WTC11 (cell line): ENCODE measurements around the gene R3HCC1L. TPM values are rescaled to one million over a fixed set of nuclear protein-coding genes. Genes with fewer than 3 reads are reported as not detected.

Experiments used
- ATAC-seq: fragments of 200-7000 bp; cut with Tn5 transposase; 2 replicates; pipeline ENCODE4 v1.10.0; 2021; ENCODE audit warnings: mild to moderate bottlenecking, moderate library complexity
- CTCF ChIA-PET: fragments of 300-600 bp; sonication (Branson Sonifier 250); formaldehyde crosslinking; loops from one replicate; lab custom pipeline; 2021; ENCODE audit warnings: antibody characterized with exemption; lab: Charles Lee
- POLR2A ChIA-PET: fragments of 350-600 bp; sonication (Branson Sonifier 250); formaldehyde crosslinking; loops from one replicate; lab custom pipeline; 2021; ENCODE audit warnings: antibody characterized with exemption; lab: Charles Lee
- DNase-seq: peaks from one replicate; pipeline ENCODE4 v3.0.0; 2021; ENCODE audit warnings: low spot score
- H3K27ac Mint-ChIP-seq: 2 replicates; pipeline ENCODE4 v1.8.0; 2021; ENCODE audit warnings: mixed read lengths
- H3K27me3 Mint-ChIP-seq: 2 replicates; pipeline ENCODE4 v1.8.0; 2021; ENCODE audit warnings: low read depth, mild to moderate bottlenecking, moderate library complexity, mixed read lengths
- H3K36me3 Mint-ChIP-seq: 2 replicates; pipeline ENCODE4 v1.8.0; 2021; ENCODE audit warnings: mixed read lengths
- H3K4me1 Mint-ChIP-seq: 2 replicates; pipeline ENCODE4 v1.8.0; 2022; ENCODE audit warnings: mixed read lengths
- H3K4me3 Mint-ChIP-seq: 2 replicates; pipeline ENCODE4 v1.8.0; 2021; ENCODE audit warnings: mild to moderate bottlenecking, moderate library complexity, mixed read lengths
- H3K9me3 Mint-ChIP-seq: 2 replicates; pipeline ENCODE4 v1.8.0; 2021; ENCODE audit warnings: mixed read lengths
- ELF4 ChIP-seq: sonication (generic); formaldehyde crosslinking; IDR thresholded peaks from 2 replicates; pipeline ENCODE4 v1.8.1; 2022; ENCODE audit warnings: low read depth, mild to moderate bottlenecking, moderate library complexity, missing genetic modification reagents
- FOXJ3 ChIP-seq: sonication (generic); formaldehyde crosslinking; IDR thresholded peaks from 2 replicates; pipeline ENCODE4 v1.9.0; 2021; ENCODE audit warnings: missing genetic modification reagents, mild to moderate bottlenecking, borderline replicate concordance
- GABPB1 ChIP-seq: sonication (generic); formaldehyde crosslinking; IDR thresholded peaks from 2 replicates; pipeline ENCODE4 v1.8.1; 2023; ENCODE audit warnings: mild to moderate bottlenecking, missing genetic modification reagents
- KAT7 ChIP-seq: sonication (generic); formaldehyde crosslinking; IDR thresholded peaks from 2 replicates; pipeline ENCODE4 v1.8.1; 2023; ENCODE audit warnings: missing genetic modification reagents, mild to moderate bottlenecking, borderline replicate concordance
- MYBL2 ChIP-seq: sonication (generic); formaldehyde crosslinking; IDR thresholded peaks from 2 replicates; pipeline ENCODE4 v1.8.1; 2023; ENCODE audit warnings: mild to moderate bottlenecking, moderate library complexity, missing genetic modification reagents
- NFATC4 ChIP-seq: fragments of 250-450 bp; sonication (Bioruptor Pico); IDR thresholded peaks from 2 replicates; pipeline ENCODE4 v1.9.0; 2021; ENCODE audit warnings: mild to moderate bottlenecking
- NFE2L1 ChIP-seq: sonication (generic); formaldehyde crosslinking; IDR thresholded peaks from 2 replicates; pipeline ENCODE4 v1.8.1; 2023; ENCODE audit warnings: missing genetic modification reagents
- NFYB ChIP-seq: sonication (generic); formaldehyde crosslinking; conservative IDR thresholded peaks from 2 replicates; pipeline ENCODE4 v1.8.0; 2022; ENCODE audit warnings: low read depth, missing genetic modification reagents
- NR2C2 ChIP-seq: sonication (generic); formaldehyde crosslinking; IDR thresholded peaks from 2 replicates; pipeline ENCODE4 v1.8.0; 2022; ENCODE audit warnings: mild to moderate bottlenecking, missing genetic modification reagents
- NR3C1 ChIP-seq: sonication (generic); formaldehyde crosslinking; conservative IDR thresholded peaks from 2 replicates; pipeline ENCODE4 v1.8.1; 2023; ENCODE audit warnings: low read depth, mild to moderate bottlenecking, missing genetic modification reagents
- OVOL2 ChIP-seq: fragments of 250-450 bp; sonication (Bioruptor Pico); IDR thresholded peaks from 2 replicates; pipeline ENCODE4 v1.9.0; 2021; ENCODE audit warnings: mild to moderate bottlenecking, borderline replicate concordance
- RORB ChIP-seq: fragments of 250-450 bp; sonication (Bioruptor Pico); IDR thresholded peaks from 2 replicates; pipeline ENCODE4 v1.9.0; 2021; ENCODE audit warnings: mild to moderate bottlenecking
- SP1 ChIP-seq: sonication (generic); formaldehyde crosslinking; conservative IDR thresholded peaks from 2 replicates; pipeline ENCODE4 v1.8.1; 2022; ENCODE audit warnings: missing genetic modification reagents
- TEAD4 ChIP-seq: sonication (generic); formaldehyde crosslinking; IDR thresholded peaks from 2 replicates; pipeline ENCODE4 v1.8.0; 2022; ENCODE audit warnings: mild to moderate bottlenecking, missing genetic modification reagents
- ZNF396 ChIP-seq: fragments of 250-450 bp; sonication (Bioruptor Pico); IDR thresholded peaks from 2 replicates; pipeline ENCODE4 v1.8.0; 2021; ENCODE audit warnings: mild to moderate bottlenecking, moderate library complexity, borderline replicate concordance
- ZNF416 ChIP-seq: fragments of 250-450 bp; sonication (Bioruptor Pico); IDR thresholded peaks from 2 replicates; pipeline ENCODE4 v1.9.0; 2021; ENCODE audit warnings: mild to moderate bottlenecking, inconsistent platforms
- ZNF671 ChIP-seq: fragments of 250-450 bp; sonication (Bioruptor Pico); IDR thresholded peaks from 2 replicates; pipeline ENCODE4 v1.8.0; 2021; ENCODE audit warnings: mild to moderate bottlenecking
- total RNA-seq: library from RNA; stranded (reverse); gene quantifications from 3 replicates; pipeline ENCODE4 v1.2.3, GENCODE V29; 2021
- TF ChIP-seq, protein P1 (sequence below): fragments of 250-450 bp; sonication (Bioruptor Pico); IDR thresholded peaks from 2 replicates; pipeline ENCODE4 v1.8.0; 2021; ENCODE audit warnings: mild to moderate bottlenecking
- TF ChIP-seq, protein P2 (sequence below): sonication (generic); formaldehyde crosslinking; IDR thresholded peaks from 2 replicates; pipeline ENCODE4 v1.8.0; 2022; ENCODE audit warnings: mild to moderate bottlenecking, missing genetic modification reagents
- TF ChIP-seq, protein P3 (sequence below): sonication (generic); formaldehyde crosslinking; IDR thresholded peaks from 2 replicates; pipeline ENCODE4 v1.8.0; 2022; ENCODE audit warnings: mild to moderate bottlenecking, missing genetic modification reagents
- TF ChIP-seq, protein P4 (sequence below): sonication (generic); formaldehyde crosslinking; conservative IDR thresholded peaks from 2 replicates; pipeline ENCODE4 v1.8.1; 2023; ENCODE audit warnings: mild to moderate bottlenecking, low read depth, missing genetic modification reagents, moderate library complexity
- TF ChIP-seq, protein P5 (sequence below): sonication (generic); formaldehyde crosslinking; IDR thresholded peaks from 2 replicates; pipeline ENCODE4 v1.8.1; 2023; ENCODE audit warnings: mild to moderate bottlenecking, missing genetic modification reagents

The R3HCC1L gene
- total RNA-seq, 1 experiment from 2014 or later = 14.7 TPM

DNA sequence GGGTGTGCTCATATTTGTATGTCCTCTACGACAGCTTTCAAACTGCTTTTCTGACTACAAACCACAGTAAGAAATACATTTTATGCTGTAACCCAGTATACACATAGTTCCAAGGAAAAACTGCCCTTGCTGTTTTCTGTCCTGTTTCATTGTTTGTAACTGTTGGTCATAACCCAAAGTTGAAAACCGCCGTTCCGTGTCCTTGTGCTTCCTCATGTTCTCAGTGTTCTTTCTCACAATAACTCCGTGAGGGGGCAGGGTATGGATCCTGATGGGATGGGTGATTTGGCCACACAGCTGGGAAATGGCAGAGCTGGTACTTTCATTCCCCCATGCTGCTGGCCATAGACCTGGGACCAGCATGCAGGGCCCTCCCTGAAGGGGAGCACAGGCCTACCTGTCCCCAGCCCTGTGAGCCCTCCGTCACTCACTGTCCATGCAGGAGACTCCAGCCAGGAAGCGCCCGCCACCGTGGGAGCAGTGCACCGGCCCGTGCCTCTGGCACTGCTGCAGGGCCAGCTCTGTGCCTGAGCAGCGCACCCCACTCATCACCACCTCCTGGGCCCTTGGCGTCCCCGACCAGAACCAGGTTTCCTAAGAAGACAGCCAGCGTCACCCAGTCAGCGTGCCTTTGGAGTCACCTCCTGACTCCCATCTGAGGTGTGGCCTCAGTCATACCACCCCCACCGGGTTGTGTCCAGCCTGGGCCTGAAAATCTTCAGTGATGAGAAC lies 120.9 kb downstream of the R3HCC1L start:
- ATAC-seq = no peak
- Mint-ChIP-seq H3K4me1 (peaks cover 8% of the 10 kb centered on the region), H3K9me3 (no peaks in the 10 kb centered on the region), H3K27ac (no peak overlapping the region), H3K27me3 (no peaks in the 10 kb centered on the region), H3K4me3 (no peak overlapping the region), H3K36me3 (no peaks in the 10 kb centered on the region)
- no peak for DNase-seq
- ChIA-PET POLR2A (no interaction called here), CTCF (interaction anchor here (1.8 to 2.0 kb wide), 2 partner anchors 54 to 55 kb away, joined by 7 to 11 read pairs; no protein-coding TSS in a partner anchor)
- TF ChIP-seq, protein P1, sequence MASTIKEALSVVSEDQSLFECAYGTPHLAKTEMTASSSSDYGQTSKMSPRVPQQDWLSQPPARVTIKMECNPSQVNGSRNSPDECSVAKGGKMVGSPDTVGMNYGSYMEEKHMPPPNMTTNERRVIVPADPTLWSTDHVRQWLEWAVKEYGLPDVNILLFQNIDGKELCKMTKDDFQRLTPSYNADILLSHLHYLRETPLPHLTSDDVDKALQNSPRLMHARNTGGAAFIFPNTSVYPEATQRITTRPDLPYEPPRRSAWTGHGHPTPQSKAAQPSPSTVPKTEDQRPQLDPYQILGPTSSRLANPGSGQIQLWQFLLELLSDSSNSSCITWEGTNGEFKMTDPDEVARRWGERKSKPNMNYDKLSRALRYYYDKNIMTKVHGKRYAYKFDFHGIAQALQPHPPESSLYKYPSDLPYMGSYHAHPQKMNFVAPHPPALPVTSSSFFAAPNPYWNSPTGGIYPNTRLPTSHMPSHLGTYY = no peak
- no peak for TF ChIP-seq GABPB1
- TF ChIP-seq, protein P2, sequence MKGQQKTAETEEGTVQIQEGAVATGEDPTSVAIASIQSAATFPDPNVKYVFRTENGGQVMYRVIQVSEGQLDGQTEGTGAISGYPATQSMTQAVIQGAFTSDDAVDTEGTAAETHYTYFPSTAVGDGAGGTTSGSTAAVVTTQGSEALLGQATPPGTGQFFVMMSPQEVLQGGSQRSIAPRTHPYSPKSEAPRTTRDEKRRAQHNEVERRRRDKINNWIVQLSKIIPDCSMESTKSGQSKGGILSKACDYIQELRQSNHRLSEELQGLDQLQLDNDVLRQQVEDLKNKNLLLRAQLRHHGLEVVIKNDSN = no peak
- TF ChIP-seq SP1 = no peak
- TF ChIP-seq RORB = no peak
- no peak for TF ChIP-seq NFYB (CRISPR knock-in tag)
- no peak for TF ChIP-seq ZNF396 (CRISPR knock-in tag)
- TF ChIP-seq NR3C1 (CRISPR knock-in tag) = no peak
- no peak for TF ChIP-seq OVOL2 (CRISPR knock-in tag)
- TF ChIP-seq NFATC4 (CRISPR knock-in tag) = no peak
- TF ChIP-seq ZNF671 (CRISPR knock-in tag) = no peak
- no peak for TF ChIP-seq KAT7 (CRISPR knock-in tag)
- TF ChIP-seq MYBL2 (CRISPR knock-in tag) = no peak
- TF ChIP-seq, protein P3, sequence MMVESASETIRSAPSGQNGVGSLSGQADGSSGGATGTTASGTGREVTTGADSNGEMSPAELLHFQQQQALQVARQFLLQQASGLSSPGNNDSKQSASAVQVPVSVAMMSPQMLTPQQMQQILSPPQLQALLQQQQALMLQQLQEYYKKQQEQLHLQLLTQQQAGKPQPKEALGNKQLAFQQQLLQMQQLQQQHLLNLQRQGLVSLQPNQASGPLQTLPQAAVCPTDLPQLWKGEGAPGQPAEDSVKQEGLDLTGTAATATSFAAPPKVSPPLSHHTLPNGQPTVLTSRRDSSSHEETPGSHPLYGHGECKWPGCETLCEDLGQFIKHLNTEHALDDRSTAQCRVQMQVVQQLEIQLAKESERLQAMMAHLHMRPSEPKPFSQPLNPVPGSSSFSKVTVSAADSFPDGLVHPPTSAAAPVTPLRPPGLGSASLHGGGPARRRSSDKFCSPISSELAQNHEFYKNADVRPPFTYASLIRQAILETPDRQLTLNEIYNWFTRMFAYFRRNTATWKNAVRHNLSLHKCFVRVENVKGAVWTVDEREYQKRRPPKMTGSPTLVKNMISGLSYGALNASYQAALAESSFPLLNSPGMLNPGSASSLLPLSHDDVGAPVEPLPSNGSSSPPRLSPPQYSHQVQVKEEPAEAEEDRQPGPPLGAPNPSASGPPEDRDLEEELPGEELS (CRISPR knock-in tag) = no peak
- TF ChIP-seq, protein P4, sequence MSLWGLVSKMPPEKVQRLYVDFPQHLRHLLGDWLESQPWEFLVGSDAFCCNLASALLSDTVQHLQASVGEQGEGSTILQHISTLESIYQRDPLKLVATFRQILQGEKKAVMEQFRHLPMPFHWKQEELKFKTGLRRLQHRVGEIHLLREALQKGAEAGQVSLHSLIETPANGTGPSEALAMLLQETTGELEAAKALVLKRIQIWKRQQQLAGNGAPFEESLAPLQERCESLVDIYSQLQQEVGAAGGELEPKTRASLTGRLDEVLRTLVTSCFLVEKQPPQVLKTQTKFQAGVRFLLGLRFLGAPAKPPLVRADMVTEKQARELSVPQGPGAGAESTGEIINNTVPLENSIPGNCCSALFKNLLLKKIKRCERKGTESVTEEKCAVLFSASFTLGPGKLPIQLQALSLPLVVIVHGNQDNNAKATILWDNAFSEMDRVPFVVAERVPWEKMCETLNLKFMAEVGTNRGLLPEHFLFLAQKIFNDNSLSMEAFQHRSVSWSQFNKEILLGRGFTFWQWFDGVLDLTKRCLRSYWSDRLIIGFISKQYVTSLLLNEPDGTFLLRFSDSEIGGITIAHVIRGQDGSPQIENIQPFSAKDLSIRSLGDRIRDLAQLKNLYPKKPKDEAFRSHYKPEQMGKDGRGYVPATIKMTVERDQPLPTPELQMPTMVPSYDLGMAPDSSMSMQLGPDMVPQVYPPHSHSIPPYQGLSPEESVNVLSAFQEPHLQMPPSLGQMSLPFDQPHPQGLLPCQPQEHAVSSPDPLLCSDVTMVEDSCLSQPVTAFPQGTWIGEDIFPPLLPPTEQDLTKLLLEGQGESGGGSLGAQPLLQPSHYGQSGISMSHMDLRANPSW = no peak

DNA sequence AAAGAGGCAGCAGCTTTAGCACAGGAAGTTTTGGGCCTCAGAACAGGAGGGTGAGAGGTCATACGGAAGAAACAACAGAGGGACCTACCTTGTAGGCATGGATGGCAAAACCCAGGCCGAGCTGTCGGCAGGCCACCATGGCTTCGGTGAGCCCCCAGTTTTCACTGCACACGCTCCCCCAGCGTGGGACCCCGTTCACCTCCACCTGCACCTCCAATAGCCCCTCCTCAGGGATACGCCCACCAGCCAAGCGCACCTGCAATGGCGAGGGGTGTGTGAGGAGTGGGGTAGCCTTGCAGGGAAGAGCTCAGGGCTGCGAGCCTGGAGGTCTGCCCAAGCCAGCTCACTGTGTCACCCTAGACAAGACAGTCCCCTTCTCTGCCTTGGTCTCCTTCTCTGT lies 122.2 kb downstream of the R3HCC1L start:
- H3K9me3 Mint-ChIP-seq = no peaks in the 10 kb centered on the region
- H3K4me1 Mint-ChIP-seq = peaks cover 6% of the 10 kb centered on the region
- peak overlapping the region; percentile 68 for H3K27ac Mint-ChIP-seq
- no peaks in the 10 kb centered on the region for H3K27me3 Mint-ChIP-seq
- POLR2A ChIA-PET = no interaction called here
- H3K4me3 Mint-ChIP-seq = no peak overlapping the region
- no peaks in the 10 kb centered on the region for H3K36me3 Mint-ChIP-seq
- no peak for DNase-seq
- CTCF ChIA-PET = interaction anchor here (1.8 kb wide), 1 partner anchor 53 kb away, joined by 7 read pairs; no protein-coding TSS in a partner anchor
- no peak for ATAC-seq
- no peak for TF ChIP-seq NR2C2
- TF ChIP-seq, protein P2 = no peak
- no peak for TF ChIP-seq ELF4 (CRISPR knock-in tag)
- TF ChIP-seq, protein P5, sequence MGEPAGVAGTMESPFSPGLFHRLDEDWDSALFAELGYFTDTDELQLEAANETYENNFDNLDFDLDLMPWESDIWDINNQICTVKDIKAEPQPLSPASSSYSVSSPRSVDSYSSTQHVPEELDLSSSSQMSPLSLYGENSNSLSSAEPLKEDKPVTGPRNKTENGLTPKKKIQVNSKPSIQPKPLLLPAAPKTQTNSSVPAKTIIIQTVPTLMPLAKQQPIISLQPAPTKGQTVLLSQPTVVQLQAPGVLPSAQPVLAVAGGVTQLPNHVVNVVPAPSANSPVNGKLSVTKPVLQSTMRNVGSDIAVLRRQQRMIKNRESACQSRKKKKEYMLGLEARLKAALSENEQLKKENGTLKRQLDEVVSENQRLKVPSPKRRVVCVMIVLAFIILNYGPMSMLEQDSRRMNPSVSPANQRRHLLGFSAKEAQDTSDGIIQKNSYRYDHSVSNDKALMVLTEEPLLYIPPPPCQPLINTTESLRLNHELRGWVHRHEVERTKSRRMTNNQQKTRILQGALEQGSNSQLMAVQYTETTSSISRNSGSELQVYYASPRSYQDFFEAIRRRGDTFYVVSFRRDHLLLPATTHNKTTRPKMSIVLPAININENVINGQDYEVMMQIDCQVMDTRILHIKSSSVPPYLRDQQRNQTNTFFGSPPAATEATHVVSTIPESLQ (CRISPR knock-in tag) = no peak
- TF ChIP-seq TEAD4 (CRISPR knock-in tag) = no peak
- TF ChIP-seq, protein P3 (CRISPR knock-in tag) = no peak
- TF ChIP-seq NFE2L1 (CRISPR knock-in tag) = no peak
- TF ChIP-seq FOXJ3 (CRISPR knock-in tag) = no peak
- TF ChIP-seq ZNF416 (CRISPR knock-in tag) = no peak
- TF ChIP-seq OVOL2 (CRISPR knock-in tag) = no peak
